T-helper 1 cell treated with Interleukin-12 subunit alpha and Interleukin-12 subunit beta and Interleukin-4 antibody, amounts not matched to agents 30 μg/mL and 1 μg/mL, for 36 hours (primary cell): ENCODE measurements around the gene TNFRSF1A.

ENCODE experiments used
- H3K27ac Mint-ChIP-seq: one replicate; pipeline ENCODE4 v1.8.0; 2021; ENCODE audit warnings: mild to moderate bottlenecking, mixed read lengths
- H3K27me3 Mint-ChIP-seq: one replicate; pipeline ENCODE4 v1.8.0; 2021; ENCODE audit warnings: low read depth, mixed read lengths
- H3K36me3 Mint-ChIP-seq: one replicate; pipeline ENCODE4 v1.8.0; 2021; ENCODE audit warnings: low read depth, mixed read lengths
- H3K4me1 Mint-ChIP-seq: one replicate; pipeline ENCODE4 v1.8.0; 2021; ENCODE audit warnings: low read depth, mixed read lengths
- H3K4me3 Mint-ChIP-seq: one replicate; pipeline ENCODE4 v1.8.0; 2021; ENCODE audit warnings: mild to moderate bottlenecking, moderate library complexity, mixed read lengths
- H3K9me3 Mint-ChIP-seq: one replicate; pipeline ENCODE4 v1.8.0; 2021; ENCODE audit warnings: mixed read lengths

Gene TNFRSF1A

DNA sequence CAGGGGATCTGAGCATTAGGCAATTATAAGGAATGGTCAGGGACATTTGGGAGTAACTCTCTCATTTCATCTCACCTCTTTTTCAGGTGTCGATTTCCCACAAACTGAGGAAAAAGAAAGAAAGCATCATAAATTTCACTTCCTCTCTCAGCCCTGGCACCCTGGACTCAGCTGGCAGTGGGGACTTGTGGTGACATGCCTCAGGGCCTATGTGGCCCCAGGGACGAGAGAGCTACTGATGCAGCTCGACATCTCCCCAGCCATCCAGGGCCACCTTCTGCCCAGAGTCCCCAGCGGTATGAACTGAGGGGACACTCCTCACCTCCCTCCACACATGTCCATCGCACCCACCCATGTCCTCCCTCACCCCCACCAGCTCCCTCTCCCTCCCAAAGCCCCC, 11.7 kb downstream of the TNFRSF1A start:
- Mint-ChIP-seq H3K27me3 (no peaks in the 10 kb centered on the region), H3K36me3 (peaks cover 48% of the 10 kb centered on the region), H3K27ac (no peak overlapping the region), H3K9me3 (no peaks in the 10 kb centered on the region), H3K4me3 (no peak overlapping the region), H3K4me1 (peaks cover 23% of the 10 kb centered on the region)

DNA sequence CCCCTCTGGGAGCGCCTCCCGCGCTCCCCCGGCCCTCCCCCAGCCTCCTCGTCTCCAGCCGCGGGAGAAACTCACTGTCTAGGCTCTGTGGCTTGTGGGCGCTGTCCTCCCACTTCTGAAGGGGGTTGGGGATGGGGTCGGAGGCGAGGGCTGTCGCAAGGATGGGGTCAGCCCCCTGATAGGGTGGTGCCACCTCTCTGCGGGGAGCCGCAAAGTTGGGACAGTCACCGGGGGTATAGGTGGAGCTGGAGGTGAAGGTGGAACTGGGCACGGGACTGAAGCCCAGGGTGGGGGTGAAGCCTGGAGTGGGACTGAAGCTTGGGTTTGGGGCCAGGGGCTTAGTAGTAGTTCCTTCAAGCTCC, 12.2 kb downstream of the TNFRSF1A start:
- Mint-ChIP-seq H3K4me3 (no peak overlapping the region), H3K4me1 (peaks cover 22% of the 10 kb centered on the region), H3K9me3 (no peaks in the 10 kb centered on the region), H3K27me3 (no peaks in the 10 kb centered on the region), H3K36me3 (peaks cover 49% of the 10 kb centered on the region), H3K27ac (no peak overlapping the region)

DNA sequence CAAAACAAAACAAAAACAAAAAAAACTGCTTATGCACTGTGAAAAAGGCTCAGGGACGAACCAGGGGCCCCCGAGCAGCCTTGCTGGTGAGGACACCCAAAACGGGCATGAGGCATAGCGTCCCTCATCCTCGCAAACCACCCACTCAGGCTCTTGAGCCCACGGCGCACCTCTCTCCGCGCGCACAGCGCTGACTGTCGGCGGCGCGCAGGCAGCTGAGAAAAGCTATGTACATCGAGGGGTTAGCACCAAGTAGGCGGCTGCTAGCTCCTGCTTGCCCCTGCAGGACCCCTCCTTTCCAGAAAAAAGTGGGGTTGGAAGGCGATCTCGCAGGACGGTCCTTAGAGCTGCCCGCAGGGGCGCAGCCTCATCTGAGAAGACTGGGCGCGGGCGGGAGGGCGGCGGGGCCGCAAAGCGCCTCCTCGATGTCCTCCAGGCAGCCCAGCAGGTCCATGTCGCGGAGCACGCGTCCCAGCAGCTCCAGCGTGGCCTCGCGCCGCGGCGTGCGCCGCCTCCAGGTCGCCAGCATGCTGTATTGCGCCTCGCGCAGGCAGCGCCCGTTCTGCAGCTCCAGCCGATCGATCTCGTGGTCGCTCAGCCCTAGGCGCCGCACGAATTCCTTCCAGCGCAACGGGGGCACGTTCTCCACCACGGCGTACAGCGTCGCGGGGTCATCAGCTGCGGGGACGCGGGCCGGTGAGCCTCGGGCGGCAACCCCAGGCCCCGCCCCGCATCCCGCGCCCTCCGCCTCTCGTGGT, 12.8 kb downstream of the TNFRSF1A start:
- peaks cover 48% of the 10 kb centered on the region for H3K36me3 Mint-ChIP-seq
- H3K27ac Mint-ChIP-seq: no peak overlapping the region
- H3K4me1 Mint-ChIP-seq: peaks cover 26% of the 10 kb centered on the region
- H3K4me3 Mint-ChIP-seq: no peak overlapping the region
- no peaks in the 10 kb centered on the region for H3K9me3 Mint-ChIP-seq
- no peaks in the 10 kb centered on the region for H3K27me3 Mint-ChIP-seq

DNA sequence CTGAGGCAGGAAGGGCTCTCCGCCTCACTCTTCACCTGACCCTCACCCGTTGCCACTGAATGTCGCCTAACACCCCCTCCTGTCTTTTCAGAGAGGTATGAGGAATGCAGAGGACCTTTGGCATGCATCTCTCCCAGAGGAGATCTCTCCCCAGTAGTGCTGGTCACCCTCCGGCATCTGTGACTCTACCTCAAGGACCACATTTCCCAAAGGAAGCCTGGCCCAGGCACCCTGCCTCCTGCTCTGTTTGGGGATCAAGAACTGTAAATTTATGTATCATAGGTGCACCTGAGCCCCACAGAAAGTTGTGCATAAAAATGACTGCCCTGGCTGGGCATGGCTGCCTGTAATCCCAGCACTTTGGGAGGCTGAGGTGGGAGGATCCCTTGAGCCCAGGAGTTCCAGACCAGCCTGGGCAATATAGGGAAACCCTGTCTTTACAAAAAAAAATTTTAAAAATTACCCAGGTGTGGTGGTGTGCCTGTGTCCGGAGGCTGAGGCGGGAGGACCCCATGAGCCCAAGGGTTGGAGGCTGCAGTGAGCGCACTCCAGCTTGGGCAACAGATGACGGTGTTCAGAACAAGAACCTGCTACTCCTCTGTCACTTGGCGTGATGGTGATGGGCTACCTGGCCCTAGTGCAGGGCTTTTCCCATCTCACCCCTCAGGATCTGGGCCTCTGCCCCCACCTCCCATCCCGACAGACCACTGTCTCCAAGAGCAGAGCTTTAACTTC, 13.7 kb downstream of the TNFRSF1A start:
- Mint-ChIP-seq H3K27ac (no peak overlapping the region), H3K36me3 (peaks cover 41% of the 10 kb centered on the region), H3K27me3 (no peaks in the 10 kb centered on the region), H3K9me3 (no peaks in the 10 kb centered on the region), H3K4me1 (peaks cover 27% of the 10 kb centered on the region), H3K4me3 (no peak overlapping the region)

DNA sequence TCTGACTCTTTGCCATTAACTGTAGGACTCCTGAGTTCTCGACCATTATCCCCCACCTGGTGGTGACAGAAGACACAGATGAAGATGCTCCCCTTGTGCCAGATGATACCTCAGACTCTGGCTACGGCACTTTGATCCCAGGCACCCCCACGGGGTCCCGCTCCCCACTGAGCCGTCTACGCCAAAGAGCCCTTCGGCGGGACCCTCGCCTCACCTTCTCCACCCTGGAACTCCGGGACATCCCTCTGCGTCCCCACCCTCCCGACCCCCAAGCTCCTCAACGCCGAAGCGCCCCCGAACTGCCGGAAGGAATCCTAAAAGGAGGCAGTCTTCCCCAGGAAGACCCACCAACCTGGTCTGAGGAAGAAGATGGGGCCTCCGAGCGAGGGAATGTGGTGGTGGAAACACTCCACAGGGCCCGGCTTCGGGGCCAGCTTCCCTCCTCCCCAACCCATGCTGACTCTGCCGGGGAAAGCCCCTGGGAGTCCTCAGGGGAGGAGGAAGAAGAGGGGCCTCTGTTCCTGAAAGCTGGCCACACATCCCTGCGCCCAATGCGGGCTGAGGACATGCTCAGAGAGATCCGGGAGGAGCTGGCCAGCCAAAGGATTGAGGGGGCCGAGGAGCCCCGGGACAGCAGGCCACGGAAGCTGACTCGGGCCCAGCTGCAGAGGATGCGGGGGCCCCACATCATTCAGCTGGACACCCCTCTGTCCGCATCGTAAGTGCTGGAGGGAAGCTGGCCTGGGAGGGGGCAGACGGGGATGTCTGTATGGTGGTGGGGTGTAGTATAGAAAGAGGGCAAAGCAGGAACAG, 14.4 kb downstream of the TNFRSF1A start:
- no peak overlapping the region for H3K27ac Mint-ChIP-seq
- peaks cover 26% of the 10 kb centered on the region for H3K4me1 Mint-ChIP-seq
- H3K27me3 Mint-ChIP-seq: no peaks in the 10 kb centered on the region
- H3K36me3 Mint-ChIP-seq: peaks cover 34% of the 10 kb centered on the region
- no peaks in the 10 kb centered on the region for H3K9me3 Mint-ChIP-seq
- no peak overlapping the region for H3K4me3 Mint-ChIP-seq

DNA sequence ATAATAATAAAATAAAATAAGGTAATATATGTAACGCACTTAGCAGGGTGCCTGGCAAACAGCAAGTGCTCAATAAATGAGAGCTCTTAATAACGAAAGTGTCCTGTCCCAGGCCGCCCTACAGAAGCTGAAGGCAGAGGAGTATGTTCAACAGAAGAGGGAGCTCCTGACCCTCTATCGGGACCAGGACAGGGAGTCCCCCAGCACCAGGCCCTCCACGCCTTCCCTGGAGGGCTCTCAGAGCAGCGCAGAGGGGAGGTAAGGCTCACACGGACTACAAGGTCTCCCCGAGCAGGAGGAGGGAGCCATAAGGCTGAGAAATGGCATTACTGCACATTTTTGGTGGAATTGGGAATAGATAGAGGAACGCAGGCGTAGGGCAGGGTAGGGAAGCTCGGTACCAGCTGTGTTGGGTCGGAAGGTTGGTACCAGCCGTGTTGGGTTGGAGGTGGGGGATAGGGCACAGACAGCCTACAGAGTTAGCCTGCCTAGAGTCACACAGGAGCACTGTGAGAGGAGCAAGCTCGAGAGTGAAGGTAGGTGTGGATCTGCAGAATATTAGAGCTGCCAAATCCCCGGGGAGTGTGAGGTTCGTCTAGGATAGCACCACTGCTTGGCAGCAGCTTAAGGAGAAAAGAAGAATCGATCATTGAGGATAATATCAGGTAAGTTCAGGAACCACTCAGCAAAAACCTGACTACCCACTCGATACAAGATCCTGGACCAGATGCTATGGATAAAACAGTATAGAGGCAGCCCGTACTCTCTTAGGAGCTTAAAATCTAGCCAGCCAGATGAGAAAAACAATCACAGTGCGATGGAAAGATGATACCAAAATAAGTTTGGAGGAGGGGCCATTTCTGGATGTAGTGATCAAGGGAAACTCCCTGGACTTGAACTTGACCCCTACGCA, 15.3 kb downstream of the TNFRSF1A start:
- H3K27ac Mint-ChIP-seq: no peak overlapping the region
- H3K27me3 Mint-ChIP-seq: no peaks in the 10 kb centered on the region
- H3K4me1 Mint-ChIP-seq: peaks cover 26% of the 10 kb centered on the region

DNA sequence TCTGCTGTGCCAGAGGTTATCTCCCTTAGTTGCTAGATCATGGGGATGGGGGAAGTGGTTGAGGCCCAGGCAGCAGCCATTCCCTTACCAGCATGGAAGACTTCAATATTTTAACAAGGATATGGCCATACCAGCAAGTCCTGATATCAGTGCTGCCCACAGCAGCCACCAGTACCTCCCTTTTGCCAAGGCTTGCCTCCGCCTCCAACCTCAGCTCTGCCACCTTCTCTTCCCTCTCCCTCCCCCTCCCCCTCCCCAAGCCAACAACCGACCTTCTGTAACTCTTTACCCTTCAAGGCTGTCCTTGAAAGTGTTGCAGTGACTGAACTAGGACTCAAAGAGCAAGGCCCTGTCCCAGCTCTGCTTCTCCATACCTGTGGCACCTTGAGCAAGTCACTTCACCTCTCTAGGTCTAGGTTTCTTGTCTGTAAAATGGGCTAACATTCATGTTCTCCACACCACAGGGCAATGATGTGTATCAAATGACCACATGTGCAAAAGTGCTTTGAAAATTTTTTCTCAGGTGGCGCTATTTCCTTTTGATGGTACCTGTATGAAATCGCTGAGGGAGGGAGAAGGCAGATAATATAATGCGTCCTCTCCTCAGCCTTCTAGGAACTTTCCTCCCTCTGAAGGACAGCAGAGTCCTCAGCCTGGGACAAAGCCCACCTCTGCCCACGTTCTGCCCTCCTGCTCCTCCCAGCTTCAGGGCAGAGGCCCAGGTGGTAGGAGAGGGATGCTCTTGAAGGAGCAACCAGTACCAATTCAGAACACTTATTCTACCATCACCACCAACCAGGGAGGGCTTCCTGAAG, 16.7 kb downstream of the TNFRSF1A start:
- Mint-ChIP-seq H3K4me1 (peaks cover 23% of the 10 kb centered on the region), H3K27me3 (no peaks in the 10 kb centered on the region), H3K9me3 (no peaks in the 10 kb centered on the region), H3K27ac (peak overlapping the region; percentile 55), H3K36me3 (peaks cover 21% of the 10 kb centered on the region), H3K4me3 (no peak overlapping the region)

More for the DNA sequence above, 15.3 kb downstream of the TNFRSF1A start:
- no peaks in the 10 kb centered on the region for H3K9me3 Mint-ChIP-seq
- no peak overlapping the region for H3K4me3 Mint-ChIP-seq
- peaks cover 31% of the 10 kb centered on the region for H3K36me3 Mint-ChIP-seq

DNA sequence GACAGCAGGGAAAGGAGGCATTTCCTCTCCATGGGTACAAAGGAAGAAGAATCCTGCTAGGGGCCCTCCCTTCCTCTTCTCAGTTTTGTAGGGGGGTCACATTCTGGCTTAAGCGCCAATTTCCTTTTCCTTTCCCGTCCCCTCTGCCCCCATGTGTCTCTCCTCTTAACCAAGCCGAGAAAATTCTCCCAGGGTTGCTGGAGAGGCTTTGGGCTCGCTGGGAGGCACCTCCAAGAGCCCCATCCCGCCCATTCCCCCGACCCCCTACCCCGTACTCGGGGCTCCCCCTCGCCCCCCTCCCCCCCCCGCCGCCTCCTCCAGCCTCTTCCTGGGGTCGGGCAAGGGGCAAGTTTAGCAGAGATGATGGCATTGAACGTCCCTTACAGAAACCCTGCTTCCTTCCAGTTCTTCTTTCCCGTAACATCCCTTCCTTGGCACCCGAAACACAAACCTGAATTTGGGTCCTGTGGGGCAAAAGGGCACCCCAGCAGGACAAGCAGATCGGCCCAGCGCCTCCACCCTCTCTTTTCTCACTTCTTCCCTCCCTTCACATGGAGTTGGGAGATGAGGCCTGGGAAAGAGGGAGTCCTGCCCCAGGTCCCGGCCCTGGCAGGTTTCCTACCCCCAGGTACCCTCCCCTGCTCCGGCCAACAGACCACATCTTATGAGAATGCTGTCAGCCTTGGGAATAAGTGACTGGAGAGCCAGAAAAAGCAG, 17.7 kb downstream of the TNFRSF1A start:
- Mint-ChIP-seq H3K4me1 (peaks cover 23% of the 10 kb centered on the region), H3K36me3 (peaks cover 18% of the 10 kb centered on the region)

DNA sequence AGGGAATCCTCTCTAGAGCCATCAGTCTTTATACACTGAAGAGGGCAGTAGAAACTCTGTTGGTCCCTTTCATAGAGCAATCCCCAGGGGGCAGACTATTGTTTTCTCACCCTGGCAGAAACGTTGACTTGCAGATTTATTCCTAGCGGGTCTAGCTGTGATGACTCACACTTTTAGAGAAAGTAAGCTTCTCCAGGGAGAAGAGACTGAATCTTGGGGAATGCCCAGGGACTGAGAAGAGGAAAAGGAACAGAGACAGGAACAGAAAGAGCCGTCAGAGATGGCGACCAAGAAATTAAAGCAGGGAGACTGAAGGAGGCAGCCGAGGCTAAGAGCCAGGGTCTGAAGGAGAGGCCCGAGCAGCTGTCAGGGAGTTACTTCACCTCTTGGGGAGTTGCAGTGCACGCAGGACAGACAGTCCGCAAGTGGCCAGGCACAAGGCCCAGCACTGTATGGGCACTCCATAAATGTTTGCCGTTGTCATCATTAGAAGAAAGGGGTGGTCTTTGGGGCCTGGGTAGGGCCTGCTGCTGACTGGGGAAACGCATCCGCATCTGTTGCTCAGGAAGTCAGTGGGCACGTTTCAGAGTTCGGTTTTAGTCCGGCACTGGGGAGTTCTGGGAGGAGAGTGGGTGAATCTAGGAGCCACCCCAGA, 18.4 kb downstream of the TNFRSF1A start:
- Mint-ChIP-seq H3K27me3 (no peaks in the 10 kb centered on the region), H3K36me3 (peaks cover 13% of the 10 kb centered on the region), H3K4me3 (peak overlapping the region; percentile 59), H3K27ac (peak overlapping the region; percentile 87), H3K4me1 (peaks cover 28% of the 10 kb centered on the region), H3K9me3 (no peaks in the 10 kb centered on the region)

More for the DNA sequence above, 17.7 kb downstream of the TNFRSF1A start:
- Mint-ChIP-seq H3K9me3 (no peaks in the 10 kb centered on the region), H3K27me3 (no peaks in the 10 kb centered on the region), H3K27ac (peak overlapping the region; percentile 87), H3K4me3 (peak overlapping the region; percentile 52)

DNA sequence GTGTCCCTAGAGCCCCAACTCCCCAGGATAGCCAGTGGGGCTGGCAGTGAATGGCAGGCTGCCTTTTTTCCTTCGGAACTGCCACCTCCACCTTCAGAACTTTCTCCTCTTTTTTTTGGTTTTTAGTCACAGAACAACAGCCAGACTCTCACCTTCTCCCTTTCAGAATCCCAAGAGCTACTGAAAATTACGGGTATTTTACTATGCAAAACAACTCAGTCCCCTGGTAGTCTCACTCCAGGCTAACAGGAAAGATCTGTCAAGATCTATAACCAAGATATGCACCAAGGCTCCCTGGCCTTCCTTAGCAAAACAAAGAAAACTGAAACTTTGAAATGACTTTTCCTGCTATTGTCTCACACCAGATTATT, 18.9 kb downstream of the TNFRSF1A start:
- Mint-ChIP-seq H3K4me3 (no peak overlapping the region), H3K36me3 (peaks cover 11% of the 10 kb centered on the region), H3K9me3 (no peaks in the 10 kb centered on the region), H3K27me3 (no peaks in the 10 kb centered on the region), H3K27ac (no peak overlapping the region), H3K4me1 (peaks cover 32% of the 10 kb centered on the region)

DNA sequence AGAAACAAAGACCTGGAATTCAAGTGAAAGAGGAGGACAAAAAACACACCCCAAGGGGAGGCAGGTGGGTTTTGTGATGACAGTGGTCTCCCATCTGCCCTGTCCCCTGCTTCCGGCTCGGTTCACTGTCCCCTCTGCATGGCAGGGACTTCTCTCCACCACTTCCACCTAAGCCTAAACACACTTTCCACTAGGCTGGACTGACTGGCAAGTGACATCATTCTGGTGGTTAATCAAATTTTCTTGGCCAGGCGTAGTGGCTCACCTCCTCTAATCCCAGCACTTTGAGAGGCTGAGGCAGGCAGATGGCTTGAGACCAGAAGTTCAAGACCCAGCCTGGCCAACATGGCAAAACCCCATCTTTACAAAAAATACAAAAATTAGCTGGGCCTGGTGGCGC, 19.5 kb downstream of the TNFRSF1A start:
- Mint-ChIP-seq H3K27ac (no peak overlapping the region), H3K4me1 (peaks cover 35% of the 10 kb centered on the region), H3K9me3 (no peaks in the 10 kb centered on the region), H3K36me3 (peaks cover 11% of the 10 kb centered on the region), H3K4me3 (no peak overlapping the region), H3K27me3 (no peaks in the 10 kb centered on the region)

DNA sequence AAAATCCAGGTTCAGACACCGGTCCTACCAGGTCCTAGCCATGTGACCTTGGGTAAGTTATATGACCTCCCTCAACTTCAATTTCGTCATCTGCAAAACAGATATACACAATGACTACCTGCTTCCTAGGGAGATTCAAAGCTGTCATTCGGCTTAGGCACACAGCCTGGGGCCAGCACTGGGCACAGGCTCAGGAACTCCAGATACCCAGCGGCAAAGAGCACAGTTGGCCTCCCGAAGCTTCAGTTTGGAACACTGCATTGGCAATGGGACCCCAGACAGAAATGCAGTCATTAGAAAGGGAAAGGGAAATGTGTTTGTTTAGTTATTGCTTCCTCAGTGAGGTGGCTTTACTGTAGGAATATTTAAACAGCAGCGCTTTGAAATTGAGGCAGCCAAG, 20.0 kb downstream of the TNFRSF1A start:
- peaks cover 35% of the 10 kb centered on the region for H3K4me1 Mint-ChIP-seq

More for the DNA sequence above, 20.0 kb downstream of the TNFRSF1A start:
- no peak overlapping the region for H3K27ac Mint-ChIP-seq
- no peak overlapping the region for H3K4me3 Mint-ChIP-seq
- H3K27me3 Mint-ChIP-seq: no peaks in the 10 kb centered on the region
- H3K36me3 Mint-ChIP-seq: peaks cover 11% of the 10 kb centered on the region
- H3K9me3 Mint-ChIP-seq: no peaks in the 10 kb centered on the region
